GM10248 (cell line): ENCODE measurements around the gene RBM23.

Experiments
- CTCF ChIA-PET: fragments of 300-600 bp; sonication (Branson Sonifier 250); formaldehyde crosslinking; extraction: SDS; loops from one replicate; lab custom pipeline; 2021; ENCODE audit warnings: antibody characterized with exemption; lab: Yijun Ruan, JAX
- POLR2A ChIA-PET: fragments of 350-650 bp; sonication (Branson Sonifier 250); formaldehyde crosslinking; extraction: SDS; loops from one replicate; lab custom pipeline; 2020; ENCODE audit warnings: antibody characterized with exemption; lab: Yijun Ruan, JAX
- DNase-seq: peaks from one replicate; pipeline ENCODE4 v3.0.0; 2012; ENCODE audit errors: extremely low spot score
- TF ChIP-seq, protein P1 (sequence below): IDR thresholded peaks from 2 replicates; pipeline ENCODE4 v1.5.1; 2012; ENCODE audit warnings: mild to moderate bottlenecking, low read depth; ENCODE audit errors: extremely low read depth, missing control alignments, control extremely low read depth

Gene RBM23

DNA sequence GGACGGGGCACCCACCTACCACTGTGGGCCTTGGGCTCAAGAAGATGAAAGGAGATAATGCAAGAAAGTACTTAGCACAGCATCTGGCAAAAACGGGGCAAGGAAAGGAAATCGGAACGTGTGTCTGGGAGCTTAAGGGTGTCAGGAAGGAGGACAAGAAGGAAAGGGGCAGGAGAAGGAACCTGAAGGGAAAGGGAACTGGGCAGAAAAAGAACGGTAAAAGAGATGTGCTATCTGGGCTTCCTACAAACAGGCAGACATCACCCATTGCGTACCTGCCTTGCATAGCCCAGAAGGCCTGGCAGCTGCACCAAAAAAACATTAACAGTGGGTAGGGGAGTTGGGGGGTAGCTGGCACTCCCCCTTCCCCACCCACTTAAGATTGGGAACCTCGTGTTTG, 36.9 kb downstream of the RBM23 start:
- no peak for DNase-seq
- POLR2A ChIA-PET = no interaction called here
- CTCF ChIA-PET = interaction anchor here (0.8 to 12.3 kb wide), 8 partner anchors 9 to 309 kb away, joined by 3 to 196 read pairs (median 8); partner anchors contain the start of genes LRP10 and PRMT5
- TF ChIP-seq, protein P1, sequence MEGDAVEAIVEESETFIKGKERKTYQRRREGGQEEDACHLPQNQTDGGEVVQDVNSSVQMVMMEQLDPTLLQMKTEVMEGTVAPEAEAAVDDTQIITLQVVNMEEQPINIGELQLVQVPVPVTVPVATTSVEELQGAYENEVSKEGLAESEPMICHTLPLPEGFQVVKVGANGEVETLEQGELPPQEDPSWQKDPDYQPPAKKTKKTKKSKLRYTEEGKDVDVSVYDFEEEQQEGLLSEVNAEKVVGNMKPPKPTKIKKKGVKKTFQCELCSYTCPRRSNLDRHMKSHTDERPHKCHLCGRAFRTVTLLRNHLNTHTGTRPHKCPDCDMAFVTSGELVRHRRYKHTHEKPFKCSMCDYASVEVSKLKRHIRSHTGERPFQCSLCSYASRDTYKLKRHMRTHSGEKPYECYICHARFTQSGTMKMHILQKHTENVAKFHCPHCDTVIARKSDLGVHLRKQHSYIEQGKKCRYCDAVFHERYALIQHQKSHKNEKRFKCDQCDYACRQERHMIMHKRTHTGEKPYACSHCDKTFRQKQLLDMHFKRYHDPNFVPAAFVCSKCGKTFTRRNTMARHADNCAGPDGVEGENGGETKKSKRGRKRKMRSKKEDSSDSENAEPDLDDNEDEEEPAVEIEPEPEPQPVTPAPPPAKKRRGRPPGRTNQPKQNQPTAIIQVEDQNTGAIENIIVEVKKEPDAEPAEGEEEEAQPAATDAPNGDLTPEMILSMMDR = no peak

DNA sequence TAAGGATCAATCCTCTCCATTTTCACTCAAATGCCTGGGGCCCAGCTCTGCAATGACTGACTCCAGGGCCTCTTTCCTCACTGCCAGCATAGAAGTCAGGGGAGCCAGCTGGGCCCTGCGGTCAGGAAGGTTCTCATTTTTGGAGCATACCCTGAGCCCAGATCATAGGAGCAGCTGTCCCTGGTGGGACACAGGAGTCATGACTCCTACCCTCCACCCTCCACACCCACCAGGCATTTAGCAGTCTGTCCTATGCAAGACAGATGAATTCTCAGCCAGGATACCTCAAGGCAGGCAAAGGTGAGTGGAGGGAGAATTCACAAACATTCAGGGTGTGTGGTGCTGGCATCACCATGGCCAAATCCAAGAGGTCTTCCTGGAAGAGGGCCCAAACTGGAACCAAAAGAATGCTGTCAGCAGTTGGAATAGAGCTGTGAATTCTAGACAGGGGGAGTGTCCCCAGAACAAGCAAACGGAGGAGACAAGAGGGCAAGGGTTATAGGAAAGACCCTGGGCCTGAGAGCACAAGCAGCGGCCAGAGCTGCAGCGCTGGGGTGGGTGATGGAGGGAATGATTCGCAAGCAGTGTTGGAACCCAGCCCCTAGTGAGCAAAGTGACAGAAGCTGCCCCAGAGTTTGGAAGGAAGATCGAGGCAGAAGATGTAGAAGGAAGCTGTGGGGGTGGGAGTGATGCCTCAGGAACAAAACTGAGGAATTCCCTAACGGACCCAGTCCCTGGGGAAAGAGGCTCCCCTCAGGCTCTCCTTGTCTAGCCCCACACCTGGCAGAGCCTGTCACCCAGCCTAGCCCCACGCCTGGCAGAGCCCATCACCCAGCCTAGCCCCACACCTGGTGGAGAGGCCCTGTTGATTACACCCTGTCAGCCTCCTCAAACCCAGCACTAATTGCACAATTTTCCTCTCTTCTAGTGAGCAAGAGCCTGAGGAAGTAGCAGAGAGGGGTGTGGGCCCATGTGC, 40.4 kb downstream of the RBM23 start:
- POLR2A ChIA-PET = no interaction called here
- DNase-seq = no peak
- CTCF ChIA-PET = interaction anchor here (0.9 to 12.3 kb wide), 7 partner anchors 5 to 308 kb away, joined by 3 to 196 read pairs (median 4); partner anchors contain the start of genes CDH24 and LRP10
- TF ChIP-seq, protein P1 = no peak

DNA sequence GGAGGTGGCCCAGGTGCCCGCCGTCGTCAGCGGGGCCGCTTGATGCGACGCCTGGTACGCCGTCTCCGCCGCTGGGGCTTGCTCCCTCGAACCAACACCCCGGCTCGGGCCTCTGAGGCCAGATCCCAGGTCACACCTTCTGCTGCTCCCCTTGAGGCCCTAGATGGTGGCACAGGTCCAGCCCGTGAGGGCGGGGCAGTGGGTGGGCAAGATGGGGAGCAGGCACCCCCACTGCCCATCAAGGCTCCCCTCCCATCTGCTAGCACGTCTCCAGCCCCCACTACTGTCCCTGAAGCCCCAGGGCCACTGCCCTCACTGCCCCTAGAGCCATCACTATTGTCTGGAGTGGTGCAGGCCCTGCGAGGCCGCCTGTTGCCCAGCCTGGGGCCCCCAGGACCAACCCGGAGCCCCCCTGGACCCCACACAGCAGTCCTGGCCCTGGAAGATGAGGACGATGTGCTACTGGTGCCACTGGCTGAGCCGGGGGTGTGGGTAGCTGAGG, 41.9 kb downstream of the RBM23 start:
- TF ChIP-seq, protein P1 = no peak
- POLR2A ChIA-PET = no interaction called here
- CTCF ChIA-PET = interaction anchor here (1.4 to 7.9 kb wide), 2 partner anchors 8 to 25 kb away, joined by 4 to 196 read pairs; partner anchors contain the start of gene REM2
- no peak for DNase-seq

DNA sequence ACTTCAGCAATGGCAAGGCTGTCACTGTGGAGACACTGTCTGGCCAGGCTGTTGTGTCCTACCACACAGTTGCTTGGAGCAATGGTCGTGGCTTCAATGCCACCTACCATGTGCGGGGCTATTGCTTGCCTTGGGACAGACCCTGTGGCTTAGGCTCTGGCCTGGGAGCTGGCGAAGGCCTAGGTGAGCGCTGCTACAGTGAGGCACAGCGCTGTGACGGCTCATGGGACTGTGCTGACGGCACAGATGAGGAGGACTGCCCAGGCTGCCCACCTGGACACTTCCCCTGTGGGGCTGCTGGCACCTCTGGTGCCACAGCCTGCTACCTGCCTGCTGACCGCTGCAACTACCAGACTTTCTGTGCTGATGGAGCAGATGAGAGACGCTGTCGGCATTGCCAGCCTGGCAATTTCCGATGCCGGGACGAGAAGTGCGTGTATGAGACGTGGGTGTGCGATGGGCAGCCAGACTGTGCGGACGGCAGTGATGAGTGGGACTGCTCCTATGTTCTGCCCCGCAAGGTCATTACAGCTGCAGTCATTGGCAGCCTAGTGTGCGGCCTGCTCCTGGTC, 43.1 kb downstream of the RBM23 start:
- TF ChIP-seq, protein P1 = no peak
- CTCF ChIA-PET = interaction anchor here (1.4 to 7.9 kb wide), 3 partner anchors 9 to 26 kb away, joined by 4 to 196 read pairs (median 10); partner anchors contain the start of gene REM2
- DNase-seq = no peak
- POLR2A ChIA-PET = no interaction called here

DNA sequence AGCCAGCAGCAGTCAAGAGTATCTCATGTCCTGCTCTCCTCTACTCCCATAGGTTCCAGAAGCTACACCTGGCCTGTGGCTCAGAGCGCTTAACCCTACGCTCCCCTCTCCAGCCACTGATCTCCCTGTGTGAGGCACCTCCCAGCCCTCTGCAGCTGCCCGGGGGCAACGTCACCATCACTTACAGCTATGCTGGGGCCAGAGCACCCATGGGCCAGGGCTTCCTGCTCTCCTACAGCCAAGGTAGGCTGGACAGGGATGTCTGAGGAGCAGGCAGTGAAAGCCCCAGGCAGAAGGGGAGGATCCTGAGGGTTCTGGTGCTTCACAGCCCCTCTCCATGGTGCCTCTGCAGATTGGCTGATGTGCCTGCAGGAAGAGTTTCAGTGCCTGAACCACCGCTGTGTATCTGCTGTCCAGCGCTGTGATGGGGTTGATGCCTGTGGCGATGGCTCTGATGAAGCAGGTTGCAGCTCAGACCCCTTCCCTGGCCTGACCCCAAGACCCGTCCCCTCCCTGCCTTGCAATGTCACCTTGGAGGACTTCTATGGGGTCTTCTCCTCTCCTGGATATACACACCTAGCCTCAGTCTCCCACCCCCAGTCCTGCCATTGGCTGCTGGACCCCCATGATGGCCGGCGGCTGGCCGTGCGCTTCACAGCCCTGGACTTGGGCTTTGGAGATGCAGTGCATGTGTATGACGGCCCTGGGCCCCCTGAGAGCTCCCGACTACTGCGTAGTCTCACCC, 43.8 kb downstream of the RBM23 start:
- TF ChIP-seq, protein P1 = no peak
- ChIA-PET POLR2A (no interaction called here), CTCF (interaction anchor here (2.1 to 7.9 kb wide), 2 partner anchors 10 to 25 kb away, joined by 10 to 196 read pairs; partner anchors contain the start of gene REM2)
- no peak for DNase-seq
